Measurements from ENCODE around the gene IL1R1.

DNA sequence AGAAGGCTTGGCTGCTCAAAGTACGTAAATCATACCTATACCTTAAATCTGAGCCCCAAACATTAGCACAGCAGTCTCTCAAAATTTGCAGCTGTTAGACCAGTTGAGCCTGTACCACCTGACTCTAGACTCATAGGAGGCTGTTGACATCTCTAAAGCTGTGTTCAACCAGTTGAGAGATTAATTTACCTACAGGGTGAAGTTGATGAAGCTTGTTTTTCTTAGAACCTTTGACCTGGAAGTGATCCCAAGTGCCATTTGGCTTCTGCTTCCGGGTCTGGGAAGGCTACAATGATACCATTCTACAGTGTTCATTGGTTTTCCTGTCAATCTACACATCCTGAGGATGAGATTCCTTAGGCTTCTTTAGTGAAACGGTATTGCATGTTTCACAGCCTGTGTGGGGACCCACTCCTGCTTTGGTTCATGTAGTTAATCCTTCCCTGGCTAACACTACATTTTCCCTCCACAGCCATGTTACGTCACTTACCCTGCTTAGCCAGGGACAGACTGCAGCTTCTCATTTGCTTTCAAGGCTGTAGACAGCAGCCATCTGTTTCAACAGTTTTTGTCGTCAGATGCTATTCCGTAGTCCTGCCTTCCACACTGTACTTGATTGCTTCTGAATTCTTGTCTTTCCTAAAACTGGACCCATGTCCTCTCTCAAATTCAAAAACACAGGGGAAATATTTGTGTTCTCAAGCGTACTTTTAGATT is 39.5 kb downstream of the IL1R1 start:
- TF ChIP-seq, protein P1, sequence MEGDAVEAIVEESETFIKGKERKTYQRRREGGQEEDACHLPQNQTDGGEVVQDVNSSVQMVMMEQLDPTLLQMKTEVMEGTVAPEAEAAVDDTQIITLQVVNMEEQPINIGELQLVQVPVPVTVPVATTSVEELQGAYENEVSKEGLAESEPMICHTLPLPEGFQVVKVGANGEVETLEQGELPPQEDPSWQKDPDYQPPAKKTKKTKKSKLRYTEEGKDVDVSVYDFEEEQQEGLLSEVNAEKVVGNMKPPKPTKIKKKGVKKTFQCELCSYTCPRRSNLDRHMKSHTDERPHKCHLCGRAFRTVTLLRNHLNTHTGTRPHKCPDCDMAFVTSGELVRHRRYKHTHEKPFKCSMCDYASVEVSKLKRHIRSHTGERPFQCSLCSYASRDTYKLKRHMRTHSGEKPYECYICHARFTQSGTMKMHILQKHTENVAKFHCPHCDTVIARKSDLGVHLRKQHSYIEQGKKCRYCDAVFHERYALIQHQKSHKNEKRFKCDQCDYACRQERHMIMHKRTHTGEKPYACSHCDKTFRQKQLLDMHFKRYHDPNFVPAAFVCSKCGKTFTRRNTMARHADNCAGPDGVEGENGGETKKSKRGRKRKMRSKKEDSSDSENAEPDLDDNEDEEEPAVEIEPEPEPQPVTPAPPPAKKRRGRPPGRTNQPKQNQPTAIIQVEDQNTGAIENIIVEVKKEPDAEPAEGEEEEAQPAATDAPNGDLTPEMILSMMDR (IDR thresholded peaks at IDR 0.05), result no peak
- TF ChIP-seq POLR2A (IDR thresholded peaks at IDR 0.05), result no peak
